PC-3 (cell line): ENCODE results near the gene SNAP47.

Source experiments
- CTCF ChIP-seq: fragments of 300-600 bp; sonication (generic); conservative IDR thresholded peaks from 2 replicates; pipeline ENCODE4 v1.5.1; 2017; ENCODE audit warnings: antibody characterized with exemption, low read depth, mild to moderate bottlenecking, low read length
- EZH2 ChIP-seq: fragments of 300-600 bp; sonication (generic); IDR thresholded peaks from one replicate; pipeline ENCODE4 v1.6.1; 2017; ENCODE audit warnings: antibody characterized with exemption, mild to moderate bottlenecking, low read length; ENCODE audit not compliant: unreplicated experiment
- EZH2phosphoT487 ChIP-seq: fragments of 300-600 bp; sonication (generic); IDR thresholded peaks from 2 replicates; pipeline ENCODE4 v1.6.1; 2018; ENCODE audit warnings: mild to moderate bottlenecking, antibody characterized with exemption, low read length, borderline replicate concordance

GRCh38 chr1:227781314-227781930 is 46.2 kb downstream of the SNAP47 start:
- TF ChIP-seq EZH2 (no peak), CTCF (no peak), EZH2phosphoT487 (no peak)
